IPS-20b (cell line): ENCODE data around the gene POLR1C.
"Not testable (repeated sequence)": the region's sequence is repeated elsewhere in the genome, so short reads cannot be mapped to it uniquely, and the experiment has no call there.

Experiments used
- H3K27ac ChIP-seq: one replicate; pipeline ENCODE4 v1.5.1; 2013; ENCODE audit warnings: low read length
- H3K27me3 ChIP-seq: 2 replicates; pipeline ENCODE4 v1.6.1; 2013; ENCODE audit warnings: mild to moderate bottlenecking, low read length, inconsistent platforms; ENCODE audit not compliant: insufficient read depth
- H3K36me3 ChIP-seq: 2 replicates; pipeline ENCODE4 v1.6.1; 2013; ENCODE audit warnings: low read depth, mild to moderate bottlenecking, inconsistent platforms, low read length, moderate library complexity; ENCODE audit not compliant: insufficient read depth
- H3K4me1 ChIP-seq: 2 replicates; pipeline ENCODE4 v1.6.1; 2013; ENCODE audit warnings: mild to moderate bottlenecking, control low read depth, inconsistent platforms, low read length, moderate library complexity; ENCODE audit not compliant: insufficient read depth
- H3K4me3 ChIP-seq: 2 replicates; pipeline ENCODE4 v1.5.1; 2013; ENCODE audit warnings: mild to moderate bottlenecking, low read length, inconsistent platforms
- H3K9ac ChIP-seq: 2 replicates; pipeline ENCODE4 v1.6.1; 2013; ENCODE audit warnings: low read depth, mild to moderate bottlenecking, inconsistent platforms, low read length, moderate library complexity
- H3K9me3 ChIP-seq: 2 replicates; pipeline ENCODE4 v1.6.1; 2013; ENCODE audit warnings: mild to moderate bottlenecking, low read depth, low read length, inconsistent platforms; ENCODE audit not compliant: insufficient read depth

POLR1C gene

GRCh38 chr6:43516697-43517504, at the start of gene POLR1C, which contains the start of gene YIPF3:
POLR1C (plus strand) TSS chr6:43517089; CDS start chr6:43517110, 21 bp downstream.
YIPF3 (minus strand) TSS chr6:43516926; CDS start chr6:43516807, 119 bp downstream.
- H3K27ac ChIP-seq, result no peak within 1 kb of the TSS
- H3K4me3 ChIP-seq, result peak within 1 kb of the TSS; percentile 97
- no peaks in the 10 kb centered on the region for H3K9me3 ChIP-seq
- peak within 1 kb of the TSS; percentile 98 for H3K9ac ChIP-seq
- no peaks in the 10 kb centered on the region for H3K27me3 ChIP-seq
- H3K36me3 ChIP-seq, result peaks cover 65% of the 10 kb centered on the region
- peaks cover 10% of the 10 kb centered on the region for H3K4me1 ChIP-seq

- not testable (repeated sequence) for H3K4me3 ChIP-seq, H3K9ac ChIP-seq, H3K27me3 ChIP-seq, H3K27ac ChIP-seq, H3K4me1 ChIP-seq, H3K9me3 ChIP-seq, H3K36me3 ChIP-seq
Observed at GRCh38 chr6:43467265-43467664, 49.6 kb upstream of the POLR1C start.

DNA sequence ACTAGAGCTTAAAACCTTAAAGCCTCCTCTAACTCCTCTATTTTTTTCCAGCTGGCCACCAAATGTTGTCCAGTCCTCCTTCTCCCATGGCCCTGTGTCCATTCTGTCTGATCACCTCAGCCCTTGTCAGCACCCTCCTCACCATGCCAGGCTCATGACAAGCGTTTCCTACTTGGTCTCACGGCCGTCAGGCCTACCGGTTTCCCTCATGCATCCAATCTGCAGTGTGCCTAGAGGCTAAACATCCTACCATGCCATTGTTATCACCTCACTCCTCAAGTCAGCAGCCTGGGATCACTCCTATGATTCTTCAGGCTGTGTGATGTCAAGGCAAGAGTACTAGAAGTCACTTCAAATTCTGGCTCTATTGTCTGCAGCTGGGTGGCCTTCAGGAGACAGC, 49.1 kb upstream of the POLR1C start:
- H3K27ac ChIP-seq, result no peak overlapping the region
- peaks cover 3% of the 10 kb centered on the region for H3K4me1 ChIP-seq
- no peak overlapping the region for H3K4me3 ChIP-seq
- H3K9me3 ChIP-seq, result no peaks in the 10 kb centered on the region
- H3K27me3 ChIP-seq, result 0 out of 2 replicates have a peak, but pooled peaks cover under 1% of the 10 kb centered on the region
- H3K9ac ChIP-seq, result no peak overlapping the region
- no peaks in the 10 kb centered on the region for H3K36me3 ChIP-seq

GRCh38 chr6:43468240-43468639, 48.6 kb upstream of the POLR1C start:
- Histone ChIP-seq H3K9ac (no peak overlapping the region), H3K27ac (no peak overlapping the region), H3K9me3 (no peaks in the 10 kb centered on the region), H3K36me3 (no peaks in the 10 kb centered on the region), H3K4me3 (no peak overlapping the region), H3K4me1 (peaks cover 3% of the 10 kb centered on the region), H3K27me3 (no peaks in the 10 kb centered on the region)

DNA sequence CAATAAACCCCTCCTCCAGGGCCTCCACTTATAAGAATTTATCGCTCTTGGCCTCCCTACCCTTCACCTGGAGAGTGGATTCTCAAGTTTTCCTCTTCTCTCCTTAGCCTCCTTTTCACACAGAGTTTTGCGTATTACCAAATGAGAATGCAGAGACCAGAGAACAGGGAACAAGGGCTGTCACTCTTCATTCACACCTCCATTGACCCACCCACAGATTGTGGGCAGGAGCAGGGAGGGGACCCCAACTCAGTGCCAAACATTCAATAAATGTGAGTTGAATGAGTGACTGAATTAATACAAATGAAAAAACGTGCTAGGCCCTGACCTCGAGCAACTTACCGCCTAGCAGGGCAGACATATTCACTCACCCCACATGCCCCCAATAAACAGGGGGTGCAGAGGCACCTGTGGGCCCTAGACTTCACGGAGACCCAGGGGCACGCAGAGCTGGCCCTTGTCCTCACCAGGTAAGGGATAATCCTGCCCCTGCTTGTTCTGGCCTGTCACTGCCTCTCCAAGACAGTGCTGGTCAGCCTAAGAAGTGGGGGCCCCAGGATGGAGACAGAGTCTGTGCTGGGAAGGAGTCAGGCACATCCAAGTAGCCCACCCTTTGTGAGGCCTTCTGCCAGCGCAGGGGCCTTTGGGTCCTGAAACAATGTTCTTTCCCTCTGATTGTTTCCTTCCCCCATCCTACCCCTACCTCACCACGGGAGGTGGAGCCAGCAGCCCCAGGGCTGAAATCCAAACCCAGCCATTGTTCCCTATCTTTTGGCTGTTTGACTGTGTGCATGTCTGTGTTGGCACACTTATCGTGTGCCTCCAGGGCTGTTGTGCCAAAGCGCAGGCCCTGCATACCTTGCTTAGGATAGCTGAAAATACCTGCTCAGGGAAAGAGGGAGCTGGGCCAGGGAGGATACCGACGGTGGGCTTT, 47.9 kb upstream of the POLR1C start:
- Histone ChIP-seq H3K36me3 (no peaks in the 10 kb centered on the region), H3K9ac (no peak overlapping the region; the same call in 1 of the 2 replicates), H3K4me3 (no peak overlapping the region), H3K27ac (no peak overlapping the region), H3K27me3 (no peaks in the 10 kb centered on the region), H3K9me3 (no peaks in the 10 kb centered on the region), H3K4me1 (peaks cover 3% of the 10 kb centered on the region)

- Histone ChIP-seq H3K36me3 (no peaks in the 10 kb centered on the region), H3K4me3 (no peak overlapping the region), H3K9me3 (no peaks in the 10 kb centered on the region), H3K27me3 (no peaks in the 10 kb centered on the region), H3K27ac (no peak overlapping the region), H3K4me1 (peaks cover 3% of the 10 kb centered on the region), H3K9ac (no peak overlapping the region)
Observed at GRCh38 chr6:43469947-43470346, 46.9 kb upstream of the POLR1C start.

DNA sequence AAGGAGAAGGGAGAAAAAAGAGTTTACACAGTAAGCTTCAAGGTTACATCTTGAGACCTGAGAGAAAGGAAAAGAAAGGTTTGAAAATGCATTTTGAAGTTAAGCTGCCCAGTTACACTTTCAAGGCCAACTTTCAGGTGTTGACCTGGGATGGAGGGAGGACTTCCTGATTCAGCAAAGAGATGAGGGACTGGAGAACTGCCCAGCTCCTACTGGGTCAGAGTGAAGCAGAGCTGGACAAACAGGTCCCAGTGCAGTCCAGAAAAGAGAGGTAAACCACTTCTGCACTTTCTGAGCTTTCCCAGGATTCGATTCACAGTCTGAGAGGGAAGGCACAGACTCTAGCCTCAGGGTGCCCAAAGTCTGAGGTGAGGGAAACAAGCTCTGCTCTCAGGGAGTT, 45.5 kb upstream of the POLR1C start:
- H3K27ac ChIP-seq, result no peak overlapping the region
- H3K4me3 ChIP-seq, result no peak overlapping the region
- no peaks in the 10 kb centered on the region for H3K36me3 ChIP-seq
- H3K27me3 ChIP-seq, result no peaks in the 10 kb centered on the region
- H3K4me1 ChIP-seq, result peaks cover 3% of the 10 kb centered on the region
- no peak overlapping the region for H3K9ac ChIP-seq
- H3K9me3 ChIP-seq, result no peaks in the 10 kb centered on the region

DNA sequence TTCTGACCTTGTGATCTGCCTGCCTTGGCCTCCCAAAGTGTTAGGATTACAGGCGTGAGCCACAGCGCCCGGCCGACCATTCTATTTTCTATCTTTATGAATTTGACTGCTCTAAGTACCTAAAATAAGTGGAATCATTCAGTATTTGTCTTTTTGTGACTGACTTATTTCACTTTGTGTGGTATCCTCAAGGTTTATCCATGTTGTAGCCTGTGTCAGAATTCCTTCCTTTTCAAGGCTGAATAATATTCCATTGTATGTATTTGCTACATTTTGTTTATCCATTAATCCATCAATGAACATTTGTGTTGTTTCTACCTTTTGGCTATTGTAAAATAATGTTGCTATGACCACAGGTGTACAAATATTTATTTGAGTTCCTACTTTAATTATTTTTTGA, 44.4 kb upstream of the POLR1C start:
- Histone ChIP-seq H3K9ac (no peak overlapping the region), H3K36me3 (no peaks in the 10 kb centered on the region), H3K27ac (no peak overlapping the region), H3K27me3 (no peaks in the 10 kb centered on the region), H3K9me3 (no peaks in the 10 kb centered on the region), H3K4me3 (no peak overlapping the region), H3K4me1 (peaks cover 9% of the 10 kb centered on the region)

- no peaks in the 10 kb centered on the region for H3K27me3 ChIP-seq
- no peaks in the 10 kb centered on the region for H3K36me3 ChIP-seq
- H3K9ac ChIP-seq, result no peak overlapping the region
- no peaks in the 10 kb centered on the region for H3K9me3 ChIP-seq
- H3K4me1 ChIP-seq, result peaks cover 14% of the 10 kb centered on the region
- H3K27ac ChIP-seq, result no peak overlapping the region
- no peak overlapping the region for H3K4me3 ChIP-seq
Observed at GRCh38 chr6:43475516-43475915, 41.4 kb upstream of the POLR1C start.

GRCh38 chr6:43476746-43477145, 40.1 kb upstream of the POLR1C start:
- Histone ChIP-seq H3K9me3 (no peaks in the 10 kb centered on the region), H3K36me3 (no peaks in the 10 kb centered on the region), H3K27me3 (no peaks in the 10 kb centered on the region), H3K4me1 (peaks cover 22% of the 10 kb centered on the region), H3K4me3 (peak overlapping the region; percentile 91), H3K27ac (peak overlapping the region; percentile 7), H3K9ac (peak overlapping the region; percentile 85; the same call in 1 of the 2 replicates)

GRCh38 chr6:43477235-43478007, 39.5 kb upstream of the POLR1C start, which contains the start of gene TJAP1:
TJAP1 (plus strand) TSS chr6:43477570; CDS start chr6:43499002, 21,432 bp downstream.
- no peaks in the 10 kb centered on the region for H3K9me3 ChIP-seq
- peak within 1 kb of the TSS; percentile 48 for H3K27ac ChIP-seq
- no peaks in the 10 kb centered on the region for H3K36me3 ChIP-seq
- peaks cover 29% of the 10 kb centered on the region for H3K4me1 ChIP-seq
- no peaks in the 10 kb centered on the region for H3K27me3 ChIP-seq
- H3K9ac ChIP-seq, result peak within 1 kb of the TSS; percentile 85
- peak within 1 kb of the TSS; percentile 91 for H3K4me3 ChIP-seq
